ELR (cell line): ENCODE results near the gene CX3CL1.
"Not testable (repeated sequence)": the region's sequence is repeated elsewhere in the genome, so short reads cannot be mapped to it uniquely, and the experiment has no call there.

ENCODE experiments used
- DNase-seq: peaks from one replicate; pipeline ENCODE4 v3.0.0-alpha.2; 2015; ENCODE audit warnings: low read depth

Gene CX3CL1

DNA sequence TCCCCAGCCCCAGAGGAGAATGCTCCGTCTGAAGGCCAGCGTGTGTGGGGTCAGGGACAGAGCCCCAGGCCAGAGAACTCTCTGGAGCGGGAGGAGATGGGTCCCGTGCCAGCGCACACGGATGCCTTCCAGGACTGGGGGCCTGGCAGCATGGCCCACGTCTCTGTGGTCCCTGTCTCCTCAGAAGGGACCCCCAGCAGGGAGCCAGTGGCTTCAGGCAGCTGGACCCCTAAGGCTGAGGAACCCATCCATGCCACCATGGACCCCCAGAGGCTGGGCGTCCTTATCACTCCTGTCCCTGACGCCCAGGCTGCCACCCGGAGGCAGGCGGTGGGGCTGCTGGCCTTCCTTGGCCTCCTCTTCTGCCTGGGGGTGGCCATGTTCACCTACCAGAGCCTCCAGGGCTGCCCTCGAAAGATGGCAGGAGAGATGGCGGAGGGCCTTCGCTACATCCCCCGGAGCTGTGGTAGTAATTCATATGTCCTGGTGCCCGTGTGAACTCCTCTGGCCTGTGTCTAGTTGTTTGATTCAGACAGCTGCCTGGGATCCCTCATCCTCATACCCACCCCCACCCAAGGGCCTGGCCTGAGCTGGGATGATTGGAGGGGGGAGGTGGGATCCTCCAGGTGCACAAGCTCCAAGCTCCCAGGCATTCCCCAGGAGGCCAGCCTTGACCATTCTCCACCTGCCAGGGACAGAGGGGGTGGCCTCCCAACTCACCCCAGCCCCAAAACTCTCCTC is 10.4 kb downstream of the CX3CL1 start:
- no peak for DNase-seq

DNA sequence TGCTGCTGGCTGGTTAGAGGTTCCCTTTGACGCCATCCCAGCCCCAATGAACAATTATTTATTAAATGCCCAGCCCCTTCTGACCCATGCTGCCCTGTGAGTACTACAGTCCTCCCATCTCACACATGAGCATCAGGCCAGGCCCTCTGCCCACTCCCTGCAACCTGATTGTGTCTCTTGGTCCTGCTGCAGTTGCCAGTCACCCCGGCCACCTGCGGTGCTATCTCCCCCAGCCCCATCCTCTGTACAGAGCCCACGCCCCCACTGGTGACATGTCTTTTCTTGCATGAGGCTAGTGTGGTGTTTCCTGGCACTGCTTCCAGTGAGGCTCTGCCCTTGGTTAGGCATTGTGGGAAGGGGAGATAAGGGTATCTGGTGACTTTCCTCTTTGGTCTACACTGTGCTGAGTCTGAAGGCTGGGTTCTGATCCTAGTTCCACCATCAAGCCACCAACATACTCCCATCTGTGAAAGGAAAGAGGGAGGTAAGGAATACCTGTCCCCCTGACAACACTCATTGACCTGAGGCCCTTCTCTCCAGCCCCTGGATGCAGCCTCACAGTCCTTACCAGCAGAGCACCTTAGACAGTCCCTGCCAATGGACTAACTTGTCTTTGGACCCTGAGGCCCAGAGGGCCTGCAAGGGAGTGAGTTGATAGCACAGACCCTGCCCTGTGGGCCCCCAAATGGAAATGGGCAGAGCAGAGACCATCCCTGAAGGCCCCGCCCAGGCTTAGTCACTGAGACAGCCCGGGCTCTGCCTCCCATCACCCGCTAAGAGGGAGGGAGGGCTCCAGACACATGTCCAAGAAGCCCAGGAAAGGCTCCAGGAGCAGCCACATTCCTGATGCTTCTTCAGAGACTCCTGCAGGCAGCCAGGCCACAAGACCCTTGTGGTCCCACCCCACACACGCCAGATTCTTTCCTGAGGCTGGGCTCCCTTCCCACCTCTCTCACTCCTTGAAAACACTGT is 11.3 kb downstream of the CX3CL1 start:
- DNase-seq, result peak; percentile 51

DNA sequence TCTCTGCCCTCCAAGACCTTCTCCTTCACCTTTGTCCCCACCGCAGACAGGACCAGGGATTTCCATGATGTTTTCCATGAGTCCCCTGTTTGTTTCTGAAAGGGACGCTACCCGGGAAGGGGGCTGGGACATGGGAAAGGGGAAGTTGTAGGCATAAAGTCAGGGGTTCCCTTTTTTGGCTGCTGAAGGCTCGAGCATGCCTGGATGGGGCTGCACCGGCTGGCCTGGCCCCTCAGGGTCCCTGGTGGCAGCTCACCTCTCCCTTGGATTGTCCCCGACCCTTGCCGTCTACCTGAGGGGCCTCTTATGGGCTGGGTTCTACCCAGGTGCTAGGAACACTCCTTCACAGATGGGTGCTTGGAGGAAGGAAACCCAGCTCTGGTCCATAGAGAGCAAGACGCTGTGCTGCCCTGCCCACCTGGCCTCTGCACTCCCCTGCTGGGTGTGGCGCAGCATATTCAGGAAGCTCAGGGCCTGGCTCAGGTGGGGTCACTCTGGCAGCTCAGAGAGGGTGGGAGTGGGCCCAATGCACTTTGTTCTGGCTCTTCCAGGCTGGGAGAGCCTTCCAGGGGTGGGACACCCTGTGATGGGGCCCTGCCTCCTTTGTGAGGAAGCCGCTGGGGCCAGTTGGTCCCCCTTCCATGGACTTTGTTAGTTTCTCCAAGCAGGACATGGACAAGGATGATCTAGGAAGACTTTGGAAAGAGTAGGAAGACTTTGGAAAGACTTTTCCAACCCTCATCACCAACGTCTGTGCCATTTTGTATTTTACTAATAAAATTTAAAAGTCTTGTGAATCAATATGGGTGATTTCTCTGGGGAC is 12.2 kb downstream of the CX3CL1 start:
- DNase-seq, result no peak

DNA sequence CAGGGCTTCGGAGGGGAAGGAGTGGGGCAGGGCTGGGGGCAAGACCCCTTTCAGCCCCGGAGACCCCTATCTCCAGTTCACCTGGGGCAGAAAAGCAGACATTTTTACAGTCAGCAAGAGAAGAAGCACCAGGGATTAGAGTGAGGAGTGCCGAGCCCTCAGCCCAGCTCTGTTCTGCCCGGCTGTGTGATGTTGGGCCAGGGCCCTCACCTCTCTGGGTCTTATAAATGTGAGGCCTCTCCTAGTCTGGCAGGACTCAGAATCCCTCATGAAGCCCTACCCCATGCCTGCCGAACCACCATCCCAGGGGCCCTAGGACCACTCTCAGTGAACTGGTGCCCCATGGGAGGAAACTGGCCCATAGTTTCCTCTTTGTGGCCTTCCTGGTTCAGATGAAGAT is 12.8 kb downstream of the CX3CL1 start:
- no peak for DNase-seq

DNA sequence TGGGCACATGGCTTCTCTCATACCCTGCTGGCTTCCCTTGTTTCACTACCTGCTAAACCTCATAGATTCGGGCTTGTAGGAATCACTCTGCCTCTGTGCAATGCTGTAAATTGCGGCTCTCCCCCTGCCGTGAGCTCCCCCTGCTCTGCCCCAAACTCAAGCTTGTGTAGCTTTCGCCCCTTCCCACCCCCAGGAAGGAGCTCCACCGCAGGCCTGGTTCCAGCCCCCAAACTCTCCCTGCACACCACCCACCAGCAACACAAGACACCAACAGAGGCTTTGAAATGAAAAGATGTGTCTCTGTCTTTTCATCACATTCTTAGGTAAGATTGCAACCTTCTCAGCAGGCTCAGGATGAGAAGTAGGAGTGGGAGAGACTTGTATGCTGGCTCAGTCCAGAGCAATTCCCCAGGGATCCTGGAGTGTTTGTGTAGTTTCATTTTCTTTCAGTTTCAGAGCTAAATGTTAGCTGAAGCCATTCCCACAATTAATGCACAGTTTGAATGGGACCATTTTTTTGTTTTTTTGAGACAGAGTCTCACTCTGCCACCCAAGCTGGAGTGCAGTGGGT is 14.2 kb downstream of the CX3CL1 start:
- no peak for DNase-seq

DNA sequence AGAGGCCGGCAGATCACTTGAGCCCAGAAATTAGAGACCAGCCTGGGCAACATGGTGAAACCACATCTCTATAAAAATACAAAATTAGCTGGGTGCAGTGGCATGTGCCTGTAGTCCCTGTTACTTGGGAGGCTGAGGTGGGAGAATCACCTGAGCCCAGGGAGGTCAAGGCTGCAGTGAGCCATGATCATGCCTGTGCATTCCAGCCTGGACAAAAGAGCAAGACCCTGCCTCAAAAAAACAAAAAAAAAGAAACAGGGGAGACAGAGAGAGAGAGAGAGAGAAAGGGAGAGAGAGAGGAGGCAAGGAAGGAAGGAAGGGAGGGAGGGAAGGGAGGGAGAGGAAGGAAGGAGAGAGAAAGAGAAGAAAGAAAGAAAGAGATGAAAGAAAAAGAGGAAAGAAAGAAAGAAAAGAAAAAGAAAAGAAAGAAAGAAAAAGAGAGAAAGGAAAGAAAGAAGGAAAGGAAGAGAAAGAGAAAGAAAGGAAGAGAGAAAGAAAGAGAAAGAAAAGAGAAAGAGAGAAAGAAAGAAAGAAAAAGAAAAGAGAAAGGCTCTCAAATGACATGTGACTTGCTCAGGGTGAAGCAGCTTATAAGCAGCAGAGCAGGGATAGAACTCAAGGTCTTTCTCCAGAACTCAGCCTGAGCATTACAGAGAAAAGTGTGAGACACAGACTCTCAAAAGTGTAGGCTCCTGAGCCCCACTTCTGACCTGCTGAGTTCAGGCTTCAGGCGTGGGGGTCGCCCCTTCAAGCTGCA is 15.5 kb downstream of the CX3CL1 start:
- no peak for DNase-seq

DNA sequence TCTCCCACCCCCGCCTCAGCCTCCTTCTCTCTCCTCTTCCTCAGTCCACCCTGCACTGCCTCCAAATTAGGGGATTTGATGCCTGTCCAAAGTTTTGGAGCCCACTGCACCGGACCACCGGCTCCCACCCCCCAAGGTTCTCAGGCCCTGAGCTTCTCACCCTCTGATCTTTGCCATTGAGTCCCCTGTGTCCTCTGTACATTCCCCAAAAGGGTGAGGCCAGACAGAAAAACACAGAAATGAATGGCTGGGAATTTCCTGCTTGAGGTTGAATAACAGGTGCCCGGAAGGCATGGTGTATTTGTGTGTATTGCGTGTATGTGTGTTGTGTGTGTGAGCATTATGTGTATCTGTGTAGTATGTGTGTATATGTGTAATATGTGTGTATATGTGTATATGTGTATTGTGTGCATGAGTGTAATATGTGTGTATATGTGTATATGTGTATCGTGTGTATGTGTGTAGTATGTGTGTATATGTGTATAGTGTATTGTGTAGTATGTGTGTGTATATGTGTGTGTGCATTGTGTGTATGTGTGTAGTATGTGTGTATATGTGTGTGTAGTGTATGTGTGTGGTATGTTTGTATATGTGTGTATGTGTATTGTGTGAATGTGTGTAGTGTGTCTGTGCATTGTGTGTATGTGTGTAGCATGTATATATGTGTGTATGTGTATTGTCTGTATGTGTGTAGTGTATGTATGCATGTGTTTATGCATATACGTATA is 16.2 kb downstream of the CX3CL1 start:
- DNase-seq, result no peak

DNA sequence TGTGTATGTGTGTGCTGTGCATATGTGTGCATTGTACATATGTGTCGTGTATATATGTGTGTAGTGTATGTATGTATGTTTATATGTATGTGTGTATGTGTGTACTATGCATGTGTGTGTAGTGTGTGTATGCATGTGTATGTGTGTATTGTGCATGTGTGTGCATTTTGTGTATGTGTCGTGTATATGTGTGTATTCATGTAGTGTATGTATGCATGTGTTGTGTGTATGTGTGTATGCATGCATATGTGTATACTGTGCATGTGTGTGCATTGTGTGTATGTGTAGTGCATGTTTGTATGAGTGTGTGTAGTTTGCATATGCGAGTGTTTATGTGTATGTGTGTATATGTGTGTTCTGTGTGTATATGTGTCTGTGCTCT is 16.8 kb downstream of the CX3CL1 start:
- DNase-seq, result no peak

DNA sequence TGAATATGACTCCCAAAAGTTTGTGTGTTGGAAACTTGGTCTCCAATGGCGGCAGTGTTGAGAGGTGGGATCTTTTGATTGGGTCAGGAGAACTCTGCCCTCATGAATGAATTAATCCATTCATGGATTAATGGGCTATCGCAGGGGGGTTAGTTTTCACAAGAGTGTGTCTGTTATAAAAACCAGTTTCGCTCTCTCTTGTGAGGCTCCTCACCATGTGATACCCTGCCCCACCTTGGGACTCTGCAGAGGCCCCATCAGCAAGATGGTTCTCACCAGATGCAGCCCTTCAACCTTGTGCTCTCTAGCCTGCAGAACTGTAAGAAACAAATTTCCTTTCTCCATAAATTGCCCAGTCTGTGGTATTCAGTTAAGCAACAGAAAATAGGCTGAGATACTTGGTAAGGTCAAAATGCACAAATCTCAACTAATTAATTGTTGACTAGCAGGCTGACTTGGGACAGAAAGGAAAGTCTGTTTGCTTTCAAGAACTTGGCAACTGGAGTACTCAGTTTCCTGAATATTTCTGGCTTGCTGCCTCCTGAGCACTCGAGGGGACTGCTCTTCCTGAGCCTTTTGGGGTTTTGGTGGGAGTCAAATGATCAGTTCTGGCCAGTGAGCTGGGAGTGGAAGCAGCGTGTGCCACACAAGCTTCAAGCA is 18.5 kb downstream of the CX3CL1 start:
- DNase-seq, result no peak

DNA sequence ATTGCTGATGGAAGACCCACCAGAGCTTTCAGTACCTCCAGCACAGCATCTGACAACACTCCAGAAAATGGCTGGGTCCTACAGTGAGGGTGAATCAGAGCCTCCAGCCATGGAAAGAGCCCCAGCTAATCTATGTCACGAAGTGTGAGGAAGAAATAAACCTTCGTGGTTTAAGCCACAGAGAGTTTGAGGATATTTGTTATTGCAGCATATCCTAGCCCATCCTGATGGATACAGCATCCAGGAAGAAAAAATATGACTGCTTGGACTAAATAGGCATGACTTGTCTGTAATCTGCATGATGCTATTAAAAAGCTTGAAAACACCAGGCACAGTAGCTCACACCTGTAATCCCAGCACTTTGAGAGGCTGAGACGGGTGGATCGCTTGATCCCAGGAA is 19.0 kb downstream of the CX3CL1 start:
- DNase-seq, result no peak

DNA sequence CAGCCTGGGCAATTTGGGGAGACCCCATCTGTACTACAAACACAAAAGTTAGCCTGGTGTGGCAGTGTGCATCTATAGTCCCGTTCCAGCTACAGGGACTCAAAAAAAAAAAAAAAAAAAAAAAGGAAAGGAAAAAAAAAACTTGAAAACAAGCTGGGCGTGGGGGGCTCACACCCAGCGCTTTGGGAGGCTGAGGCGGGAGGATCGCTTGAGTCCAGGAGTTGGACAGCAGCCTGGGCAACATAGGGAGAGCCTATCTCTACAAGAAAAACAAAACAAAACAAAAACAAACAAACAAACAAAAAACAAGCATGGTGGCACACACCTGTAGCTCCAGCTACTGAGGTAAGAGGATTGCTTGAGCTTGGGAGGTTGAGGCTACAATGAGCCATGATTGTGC is 19.4 kb downstream of the CX3CL1 start:
- no peak for DNase-seq

DNA sequence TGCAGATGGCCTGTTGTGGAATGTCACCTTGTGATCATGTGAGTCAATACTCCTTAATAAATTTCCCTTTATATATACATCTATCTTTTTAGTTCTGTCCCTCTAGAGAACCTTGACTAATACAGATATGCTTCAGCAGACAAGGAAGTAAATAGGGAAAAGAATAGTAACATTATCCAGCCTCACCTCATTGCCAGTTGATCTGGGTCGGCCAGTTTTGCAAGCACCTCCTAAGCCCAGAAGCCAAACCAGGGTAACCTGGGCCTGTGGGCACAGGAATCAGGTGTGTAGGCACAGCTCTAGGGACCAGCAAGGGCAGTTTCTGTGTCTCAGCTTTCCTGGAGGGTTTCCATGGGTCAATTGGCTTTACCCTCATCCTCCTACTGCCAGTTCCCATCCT is 20.4 kb downstream of the CX3CL1 start:
- DNase-seq, result no peak

DNA sequence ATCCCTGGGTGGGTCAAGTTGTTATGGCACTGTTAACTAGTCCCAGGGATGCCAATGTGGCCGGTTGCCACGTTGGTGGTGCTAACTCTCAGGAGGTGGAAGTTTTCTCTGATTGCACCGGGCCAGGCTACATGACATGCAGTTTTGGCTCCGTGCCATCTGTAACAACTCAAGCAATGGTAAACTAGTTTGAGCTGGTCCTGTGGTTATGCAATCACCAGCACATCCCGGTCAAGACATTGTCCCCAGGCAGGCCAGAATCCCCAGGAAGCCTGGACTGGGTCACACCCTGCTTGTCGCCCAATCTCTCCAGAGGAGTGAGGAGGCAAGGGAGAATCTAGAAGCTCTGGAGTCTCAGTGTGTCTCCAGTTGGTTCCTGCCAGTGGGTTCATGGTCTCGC is 22.2 kb downstream of the CX3CL1 start:
- no peak for DNase-seq

DNA sequence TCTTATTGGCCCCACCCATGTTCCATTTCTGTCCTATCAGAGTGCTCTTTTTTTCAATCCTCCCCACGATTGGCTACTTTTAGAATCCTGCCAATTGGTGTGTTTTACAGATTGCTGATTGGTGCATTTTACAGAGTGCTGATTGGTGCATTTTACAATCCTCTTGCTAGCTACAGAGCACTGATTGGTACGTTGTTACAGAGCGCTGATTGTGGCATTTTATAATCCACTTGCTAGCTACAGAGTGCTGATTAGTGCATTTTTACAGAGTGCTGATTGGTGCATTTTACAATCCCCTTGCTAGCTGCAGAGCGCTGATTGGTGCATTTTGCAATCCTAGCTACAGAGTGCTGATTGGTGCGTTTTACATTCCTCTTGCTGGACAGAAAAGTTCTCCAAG is 22.7 kb downstream of the CX3CL1 start:
- DNase-seq, result no peak

DNA sequence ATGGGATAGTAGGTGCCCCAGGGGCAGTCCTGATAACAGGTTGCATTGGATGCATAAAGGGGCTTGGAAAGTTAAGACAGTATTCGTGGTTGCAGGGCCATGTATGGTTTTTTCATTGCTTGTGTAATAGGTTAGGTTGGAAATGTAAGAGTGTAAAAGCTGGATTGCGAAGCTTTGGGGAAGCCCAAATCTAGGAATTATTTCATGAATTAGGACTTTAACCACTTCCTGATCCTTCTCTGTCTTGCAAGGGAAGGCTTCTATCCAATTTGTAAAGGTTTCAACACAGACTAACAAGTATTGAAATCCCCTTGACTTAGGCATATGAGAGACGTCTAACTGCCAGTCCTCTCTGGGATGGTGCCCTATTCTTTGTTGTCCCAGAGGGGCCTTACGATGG is 24.5 kb downstream of the CX3CL1 start:
- no peak for DNase-seq

DNA sequence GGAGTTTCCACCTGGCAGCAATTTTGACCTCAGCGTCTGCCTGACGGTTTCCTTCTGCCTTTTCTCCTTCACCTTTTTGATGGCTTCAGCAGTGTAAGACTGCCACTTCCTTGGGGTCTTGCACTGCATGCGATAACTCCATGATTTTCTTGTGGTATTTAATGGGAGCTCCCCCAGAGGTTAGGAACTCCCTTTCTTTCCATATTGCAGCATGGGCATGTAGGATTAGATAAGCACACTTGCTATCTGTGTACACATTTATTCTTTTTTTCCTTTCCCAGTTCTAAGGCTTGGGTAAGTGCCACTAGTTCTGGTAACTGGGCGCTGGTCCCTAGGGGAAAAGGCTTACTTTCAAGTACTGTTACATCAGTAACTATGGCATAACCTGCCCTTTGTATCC is 25.2 kb downstream of the CX3CL1 start:
- DNase-seq, result not testable (repeated sequence)

DNA sequence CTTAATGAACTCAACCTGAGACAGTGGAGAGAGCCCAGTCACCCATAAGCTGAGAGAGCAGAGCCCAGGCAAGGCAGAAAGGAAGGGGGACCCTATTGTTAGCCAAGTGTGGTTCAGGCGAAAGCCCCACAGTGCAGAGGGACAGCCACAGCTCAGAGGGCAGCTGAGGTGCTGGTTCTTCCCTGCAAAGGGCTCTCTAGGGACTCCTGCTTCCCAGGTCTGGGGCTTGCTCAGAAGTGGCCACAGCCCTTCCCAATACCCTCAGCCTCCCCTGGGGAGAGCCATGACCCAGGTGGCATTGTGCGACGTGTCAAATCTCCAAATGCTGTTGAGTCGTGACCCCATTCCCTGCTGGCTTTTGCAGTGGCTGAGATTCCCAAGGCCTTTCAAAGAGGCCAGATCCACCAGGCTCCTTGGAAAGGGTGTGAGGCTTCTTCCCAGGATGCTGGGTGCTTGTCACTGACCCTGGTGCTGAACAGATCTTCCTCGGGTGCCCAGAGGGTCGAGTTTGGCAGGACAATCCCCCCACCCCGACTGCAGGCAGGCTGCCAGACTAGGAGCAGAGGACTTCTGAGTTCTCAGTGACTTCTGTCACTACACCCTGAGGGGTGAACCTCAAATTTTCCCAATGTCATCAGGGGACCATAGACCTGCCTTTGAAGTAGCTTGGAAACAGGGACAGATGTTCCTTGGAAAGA is 29.8 kb downstream of the CX3CL1 start:
- DNase-seq, result no peak

DNA sequence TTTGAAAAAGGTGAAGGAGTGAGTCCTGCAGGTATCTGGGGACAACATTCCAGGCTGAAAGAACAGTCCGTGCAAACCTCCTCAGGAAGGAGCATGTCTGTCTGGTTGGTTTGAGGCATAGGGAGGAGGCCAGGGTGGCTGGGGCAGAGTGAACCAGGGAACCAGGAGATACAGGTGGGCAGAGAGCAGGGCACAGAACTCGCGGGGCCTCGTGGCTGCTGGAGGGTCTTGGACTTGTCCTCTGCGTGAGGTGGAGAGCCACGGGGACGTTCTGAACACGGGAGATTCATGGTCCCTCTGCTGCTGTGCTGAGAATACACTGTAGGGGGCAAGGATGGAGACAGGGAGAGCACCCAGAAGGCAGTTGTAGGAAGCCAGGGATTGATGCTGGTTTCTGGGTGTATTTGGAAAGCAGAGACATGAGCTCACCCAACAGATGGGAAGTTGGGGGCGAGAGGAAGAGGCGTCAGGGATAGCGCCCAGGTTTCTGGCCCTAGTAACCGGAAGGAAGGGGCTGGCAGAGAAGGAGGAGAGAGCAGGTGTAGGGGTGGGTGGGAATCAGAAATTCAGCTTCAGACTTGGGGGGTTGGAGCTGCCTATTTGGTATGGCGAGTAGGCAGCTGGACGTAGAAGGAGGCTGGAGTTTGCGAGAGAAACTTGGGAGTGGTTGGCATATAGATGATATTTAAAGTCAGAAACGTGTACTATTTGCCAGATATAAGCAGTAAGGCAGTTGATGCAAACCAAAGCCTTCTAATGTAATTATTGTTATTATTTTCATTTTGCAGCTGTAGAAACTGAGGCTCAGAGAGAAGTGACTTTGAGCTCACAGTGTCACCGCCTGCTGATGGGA is 31.9 kb downstream of the CX3CL1 start, which contains the start of gene CCL17:
Gene CCL17, plus strand, starts transcription at position 803 of the 853 bp plus-strand sequence. CDS start 9,166 bp downstream, outside the sequence.
- no peak for DNase-seq
